Measurements from ENCODE around the gene ERGIC1. TPM values are rescaled to one million over a fixed set of nuclear protein-coding genes. Genes with fewer than 3 reads are reported as not detected.

ERGIC1 gene
- total RNA-seq, 1 donor from 2014 or later, result 105 TPM

- no peak for DNase-seq (ENCODE audit: low read depth, low spot score)
Measured at GRCh38 chr5:172899436-172899835, 65.4 kb downstream of the ERGIC1 start.

GRCh38 chr5:172901012-172901780, 67.1 kb downstream of the ERGIC1 start:
- no peak for DNase-seq (ENCODE audit: low read depth, low spot score)

- DNase-seq (ENCODE audit: low read depth, low spot score), result no peak
Measured at GRCh38 chr5:172901788-172902496, 67.9 kb downstream of the ERGIC1 start.

GRCh38 chr5:172902497-172903472, 68.7 kb downstream of the ERGIC1 start:
- no peak for DNase-seq (ENCODE audit: low read depth, low spot score)

GRCh38 chr5:172903790-172904189, 69.7 kb downstream of the ERGIC1 start:
- DNase-seq (ENCODE audit: low read depth, low spot score), result peak; percentile 78

GRCh38 chr5:172904312-172904642, 70.2 kb downstream of the ERGIC1 start:
- no peak for DNase-seq (ENCODE audit: low read depth, low spot score)

- DNase-seq (ENCODE audit: low read depth, low spot score), result no peak
Measured at GRCh38 chr5:172904643-172905345, 70.7 kb downstream of the ERGIC1 start.

- no peak for DNase-seq (ENCODE audit: low read depth, low spot score)
Measured at GRCh38 chr5:172905346-172906140, 71.5 kb downstream of the ERGIC1 start.

- no peak for DNase-seq (ENCODE audit: low read depth, low spot score)
Measured at GRCh38 chr5:172906436-172906835, 72.4 kb downstream of the ERGIC1 start.

GRCh38 chr5:172906888-172907287, 72.8 kb downstream of the ERGIC1 start:
- DNase-seq (ENCODE audit: low read depth, low spot score), result no peak

GRCh38 chr5:172907657-172908056, 73.6 kb downstream of the ERGIC1 start:
- no peak for DNase-seq (ENCODE audit: low read depth, low spot score)

GRCh38 chr5:172908662-172909061, 74.6 kb downstream of the ERGIC1 start:
- no peak for DNase-seq (ENCODE audit: low read depth, low spot score)

GRCh38 chr5:172909931-172910502, 76.0 kb downstream of the ERGIC1 start:
- no peak for DNase-seq (ENCODE audit: low read depth, low spot score)

GRCh38 chr5:172910828-172911627, 77.0 kb downstream of the ERGIC1 start:
- peak; percentile 59 for DNase-seq (ENCODE audit: low read depth, low spot score)

GRCh38 chr5:172911628-172911880, 77.5 kb downstream of the ERGIC1 start:
- DNase-seq (ENCODE audit: low read depth, low spot score), result no peak

- DNase-seq (ENCODE audit: low read depth, low spot score), result no peak
Measured at GRCh38 chr5:172911976-172912375, 77.9 kb downstream of the ERGIC1 start.

- DNase-seq (ENCODE audit: low read depth, low spot score), result no peak
Measured at GRCh38 chr5:172913117-172913850, 79.2 kb downstream of the ERGIC1 start.

GRCh38 chr5:172915514-172915913, 81.5 kb downstream of the ERGIC1 start:
- no peak for DNase-seq (ENCODE audit: low read depth, low spot score)
